ENCODE measurements around the gene BMP2.

BMP2 gene

GRCh38 chr20:6768228-6769140 lies 998 bp downstream of the BMP2 start:
- no peak for DNase-seq (ENCODE audit: low read depth)

GRCh38 chr20:6769903-6770785 lies 2.7 kb downstream of the BMP2 start:
- no peak for DNase-seq (ENCODE audit: low read depth)

- DNase-seq (ENCODE audit: low read depth) = no peak
Measured at GRCh38 chr20:6770786-6771100, 3.3 kb downstream of the BMP2 start.

- no peak for DNase-seq (ENCODE audit: low read depth)
Measured at GRCh38 chr20:6780433-6781190, 13.1 kb downstream of the BMP2 start.

- DNase-seq (ENCODE audit: low read depth) = no peak
Measured at GRCh38 chr20:6783752-6784151, 16.3 kb downstream of the BMP2 start.

DNA sequence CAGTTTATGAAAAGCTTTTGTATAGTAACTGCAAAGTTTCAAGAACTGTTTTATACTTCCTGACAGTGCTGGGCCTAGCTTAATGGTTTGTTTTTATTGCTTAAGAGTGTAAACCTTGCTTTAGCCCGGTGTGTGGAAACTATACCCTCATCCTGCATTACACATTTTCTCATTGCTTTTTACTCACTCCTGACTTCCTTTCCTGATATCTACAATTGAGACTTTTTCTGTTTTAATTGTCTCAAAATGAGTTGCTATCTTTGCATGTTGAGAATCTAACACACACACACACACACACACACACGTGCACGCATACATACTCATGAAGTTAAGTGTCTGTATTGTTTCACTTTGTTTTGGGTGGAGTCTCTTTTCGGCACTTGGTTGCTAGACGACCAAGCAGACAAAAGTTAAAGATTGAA lies 16.7 kb downstream of the BMP2 start:
- DNase-seq (ENCODE audit: low read depth) = no peak

DNA sequence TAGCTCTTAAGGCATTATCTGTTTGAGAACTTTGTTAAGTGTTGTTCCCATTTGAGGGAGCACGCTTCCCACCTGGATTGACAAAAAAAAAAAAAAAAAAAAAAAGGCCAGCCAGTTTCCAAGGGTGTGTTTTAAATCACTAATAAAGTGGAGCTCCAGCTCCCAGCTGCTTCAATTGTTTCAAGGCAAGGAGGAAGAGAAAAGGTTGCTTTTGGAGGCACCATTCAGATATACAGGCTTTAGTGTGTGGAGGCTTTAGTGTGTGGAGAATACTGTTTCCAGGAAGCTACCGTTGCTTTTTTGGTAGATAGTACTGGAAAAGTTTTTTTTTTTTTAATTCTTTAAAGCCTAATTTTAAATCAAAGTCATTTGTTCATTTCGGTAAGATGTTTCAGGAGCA lies 17.3 kb downstream of the BMP2 start:
- DNase-seq (ENCODE audit: low read depth) = no peak

DNA sequence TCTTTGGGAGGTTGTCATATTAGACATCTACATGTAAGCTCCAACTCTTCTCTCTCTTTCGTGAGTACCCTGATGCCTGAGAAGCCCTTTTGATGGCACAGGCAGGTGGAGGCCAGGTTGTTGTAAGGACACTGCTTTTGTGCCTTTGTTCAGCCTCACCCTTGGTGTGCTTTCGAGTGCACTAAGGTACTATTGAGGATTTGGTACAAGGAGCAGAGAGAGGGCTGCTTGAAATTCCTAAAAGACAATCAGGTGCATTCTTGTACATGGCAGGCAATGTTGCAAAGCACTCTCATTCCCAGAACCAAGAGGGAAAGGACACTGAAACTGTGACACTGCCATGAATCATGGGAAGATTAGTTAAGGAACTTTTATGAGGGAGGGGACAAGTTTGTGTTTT lies 19.1 kb downstream of the BMP2 start:
- no peak for DNase-seq (ENCODE audit: low read depth)

GRCh38 chr20:6792789-6793188 lies 25.3 kb downstream of the BMP2 start:
- DNase-seq (ENCODE audit: low read depth) = no peak

- no peak for DNase-seq (ENCODE audit: low read depth)
Measured at GRCh38 chr20:6802227-6802626, 34.7 kb downstream of the BMP2 start.

DNA sequence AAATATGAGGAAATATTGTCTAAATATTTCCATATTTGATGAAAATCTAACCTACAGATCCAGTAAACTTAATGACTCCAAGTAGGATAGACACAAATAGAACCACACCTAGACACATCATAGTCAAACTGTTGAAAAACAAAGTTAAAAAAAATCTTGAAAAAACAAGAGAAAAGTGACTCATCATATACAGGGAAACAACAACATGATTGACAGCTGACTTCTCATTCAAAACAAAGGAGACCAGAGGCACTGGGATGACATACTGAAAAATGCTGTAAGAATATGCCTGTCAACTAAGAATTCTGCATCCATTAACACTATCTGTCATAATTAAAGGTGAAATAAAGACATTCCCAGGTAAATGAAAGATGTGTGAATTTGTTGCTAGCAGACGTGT lies 38.8 kb downstream of the BMP2 start:
- DNase-seq (ENCODE audit: low read depth) = no peak

- DNase-seq (ENCODE audit: low read depth) = no peak
Measured at GRCh38 chr20:6811262-6812035, 44.0 kb downstream of the BMP2 start.

GRCh38 chr20:6812530-6812929 lies 45.0 kb downstream of the BMP2 start:
- DNase-seq (ENCODE audit: low read depth) = no peak

- no peak for DNase-seq (ENCODE audit: low read depth)
Measured at GRCh38 chr20:6814945-6815344, 47.5 kb downstream of the BMP2 start.

DNA sequence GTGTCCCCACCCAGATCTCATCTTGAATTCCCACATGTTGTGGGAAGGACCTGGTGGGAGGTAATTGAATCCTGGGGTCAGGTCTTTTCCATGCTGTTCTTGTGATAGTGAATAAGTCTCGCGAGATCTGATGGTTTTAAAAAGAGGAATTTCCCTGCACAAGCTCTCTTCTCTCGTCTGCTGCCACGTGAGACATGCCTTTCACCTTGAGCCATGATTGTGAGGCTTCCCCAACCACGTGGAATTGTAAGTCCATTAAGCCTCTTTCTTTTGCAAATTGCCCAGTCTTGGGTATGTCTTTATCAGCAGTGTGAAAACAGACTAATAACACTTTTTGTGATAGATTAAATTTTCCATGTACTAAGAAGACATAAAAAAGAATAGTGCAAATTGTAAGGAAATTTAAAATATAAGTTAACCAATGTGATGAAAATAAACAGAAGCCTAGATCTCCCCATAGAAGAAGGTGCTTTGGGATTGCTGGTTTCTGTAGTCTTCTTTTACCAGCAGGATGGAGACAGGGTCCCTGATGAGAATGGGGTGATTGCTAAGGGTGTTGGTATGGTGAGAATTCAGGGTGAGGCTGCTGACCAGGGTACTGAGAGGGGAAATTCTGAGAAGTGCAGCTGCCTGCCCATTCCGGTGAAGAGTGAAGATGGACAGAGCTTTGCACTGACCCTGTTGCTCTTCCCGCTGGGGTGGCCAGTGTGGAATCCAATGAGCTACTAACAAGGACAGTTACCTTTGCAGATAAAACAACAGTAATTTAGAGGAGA lies 50.7 kb downstream of the BMP2 start:
- DNase-seq (ENCODE audit: low read depth) = no peak

GRCh38 chr20:6819599-6819998 lies 52.1 kb downstream of the BMP2 start:
- no peak for DNase-seq (ENCODE audit: low read depth)

DNA sequence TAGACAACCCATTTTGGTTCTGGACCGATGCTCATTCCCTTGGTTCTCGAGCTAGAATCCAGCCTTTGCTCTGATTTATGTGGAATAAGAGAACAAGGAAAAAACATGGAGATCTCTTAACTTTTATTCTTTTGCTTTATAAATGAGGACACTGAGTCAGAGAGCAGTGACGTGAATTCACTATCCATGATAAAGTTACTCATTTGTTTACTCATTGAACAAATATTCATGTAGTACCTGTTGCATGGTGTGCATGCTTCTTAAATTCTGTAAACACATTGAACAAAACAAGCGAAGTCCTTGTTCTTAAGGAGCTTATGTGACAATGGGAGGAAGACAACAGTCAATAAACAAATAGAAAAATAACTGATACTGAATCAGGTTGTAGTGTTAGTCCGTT lies 56.9 kb downstream of the BMP2 start:
- no peak for DNase-seq (ENCODE audit: low read depth)

DNA sequence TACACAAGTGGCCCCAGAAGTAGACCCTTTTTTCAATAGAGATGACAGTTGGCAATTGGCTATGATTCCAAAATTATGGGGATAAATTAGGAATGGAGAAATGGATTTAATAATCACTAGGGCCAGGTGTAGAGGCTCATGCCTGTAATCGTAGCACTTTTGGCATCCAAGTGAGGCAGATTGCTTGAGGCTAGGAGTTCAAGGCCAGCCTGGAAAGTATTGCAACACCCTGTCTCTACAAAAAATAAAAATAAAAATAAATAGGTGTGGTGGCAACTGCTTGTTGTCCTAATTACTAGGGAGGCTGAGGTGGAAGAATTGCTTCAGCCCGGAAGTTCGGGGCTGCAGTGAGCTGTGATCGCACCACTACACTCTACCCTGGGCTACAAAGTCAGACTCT lies 60.0 kb downstream of the BMP2 start:
- DNase-seq (ENCODE audit: low read depth) = no peak

- DNase-seq (ENCODE audit: low read depth) = peak; percentile 0
Measured at GRCh38 chr20:6828794-6829423, 61.4 kb downstream of the BMP2 start.

DNA sequence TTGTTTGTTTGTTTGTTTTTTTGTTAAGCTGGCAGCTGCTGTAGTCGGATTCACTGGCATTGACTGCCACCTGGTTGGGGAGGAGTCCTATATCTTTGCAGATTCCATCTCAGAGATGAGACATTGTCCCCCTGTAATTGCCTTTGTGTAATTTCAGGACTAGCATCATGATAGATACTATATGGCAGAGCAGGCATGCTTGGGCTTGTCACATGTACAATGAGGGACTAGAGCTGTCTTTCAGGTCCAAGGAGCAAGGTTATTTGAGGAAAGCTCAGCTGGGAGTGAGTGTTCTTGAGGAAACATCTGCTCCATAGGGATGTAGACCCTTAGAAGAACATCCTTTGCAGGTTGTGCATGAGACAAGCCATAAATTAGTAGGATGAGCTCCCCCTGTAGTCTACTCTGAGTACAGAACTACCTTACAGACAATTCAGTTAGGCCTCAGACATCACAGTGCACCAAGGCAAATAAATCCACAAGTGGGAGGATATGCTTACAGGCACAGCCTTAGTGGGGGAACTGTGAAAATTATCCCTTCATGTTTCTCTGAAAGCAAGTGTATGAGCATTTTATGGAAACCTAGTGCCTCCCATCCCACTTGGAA lies 62.1 kb downstream of the BMP2 start:
- DNase-seq (ENCODE audit: low read depth) = no peak
